ENCODE results near the gene SORCS2.

SORCS2 gene

DNA sequence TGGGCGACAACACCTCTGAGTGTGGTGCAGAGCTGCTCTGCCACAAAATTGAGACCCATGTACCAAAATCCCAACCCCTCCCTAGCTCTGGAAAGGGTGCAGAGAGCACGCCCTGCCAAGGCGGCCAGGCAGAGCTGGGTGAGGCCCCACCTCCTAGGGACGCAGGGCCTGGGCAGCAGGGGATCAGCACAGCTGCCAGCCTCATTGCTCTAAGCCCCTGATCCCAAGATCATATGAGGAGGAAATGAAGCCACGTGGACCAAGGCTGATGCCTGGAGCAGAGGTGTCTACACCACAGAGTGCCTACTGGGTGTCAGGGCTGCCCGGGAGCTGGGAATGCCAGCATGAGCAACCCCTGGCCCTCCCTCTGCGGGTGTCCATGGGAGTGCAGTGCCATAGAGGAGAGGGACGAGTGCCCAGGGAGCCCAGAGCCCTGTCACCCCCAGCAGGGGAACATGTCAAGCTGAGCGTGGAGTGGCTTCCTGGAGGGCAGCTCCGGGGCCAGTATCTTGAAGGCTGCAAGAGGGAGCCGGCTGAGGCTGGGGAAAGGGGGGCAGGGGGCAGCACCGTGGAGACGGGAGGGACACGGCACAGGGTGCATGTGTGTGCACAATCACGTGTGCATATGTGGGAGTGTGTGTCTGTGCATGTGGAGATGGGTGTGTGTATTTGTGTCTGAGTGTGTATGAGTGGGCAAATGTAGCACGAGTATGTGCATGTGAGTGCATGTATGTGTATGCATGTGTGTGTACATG, 306.3 kb downstream of the SORCS2 start:
- DNase-seq (ENCODE audit: low spot score), result no peak

DNA sequence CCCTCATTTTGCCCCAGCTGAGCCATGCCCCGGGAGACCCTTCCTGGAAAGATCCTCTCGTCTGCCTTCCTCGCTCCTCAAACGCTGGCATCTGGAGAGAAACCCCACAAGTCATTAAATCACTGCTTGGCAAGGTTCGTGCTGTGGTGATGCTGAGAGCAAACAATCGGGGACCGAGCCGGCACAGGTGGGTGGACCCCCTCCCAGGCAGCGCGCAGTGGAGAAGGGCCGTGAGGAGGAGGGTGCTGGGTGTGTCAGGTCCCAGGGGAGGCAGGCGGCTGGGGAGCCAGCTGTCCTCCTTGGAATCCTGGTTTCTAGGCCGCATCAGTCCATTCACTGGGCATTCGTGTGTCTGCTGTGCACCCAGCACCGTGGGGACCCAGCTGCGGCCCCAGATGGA, 307.3 kb downstream of the SORCS2 start:
- TF ChIP-seq, protein P1, sequence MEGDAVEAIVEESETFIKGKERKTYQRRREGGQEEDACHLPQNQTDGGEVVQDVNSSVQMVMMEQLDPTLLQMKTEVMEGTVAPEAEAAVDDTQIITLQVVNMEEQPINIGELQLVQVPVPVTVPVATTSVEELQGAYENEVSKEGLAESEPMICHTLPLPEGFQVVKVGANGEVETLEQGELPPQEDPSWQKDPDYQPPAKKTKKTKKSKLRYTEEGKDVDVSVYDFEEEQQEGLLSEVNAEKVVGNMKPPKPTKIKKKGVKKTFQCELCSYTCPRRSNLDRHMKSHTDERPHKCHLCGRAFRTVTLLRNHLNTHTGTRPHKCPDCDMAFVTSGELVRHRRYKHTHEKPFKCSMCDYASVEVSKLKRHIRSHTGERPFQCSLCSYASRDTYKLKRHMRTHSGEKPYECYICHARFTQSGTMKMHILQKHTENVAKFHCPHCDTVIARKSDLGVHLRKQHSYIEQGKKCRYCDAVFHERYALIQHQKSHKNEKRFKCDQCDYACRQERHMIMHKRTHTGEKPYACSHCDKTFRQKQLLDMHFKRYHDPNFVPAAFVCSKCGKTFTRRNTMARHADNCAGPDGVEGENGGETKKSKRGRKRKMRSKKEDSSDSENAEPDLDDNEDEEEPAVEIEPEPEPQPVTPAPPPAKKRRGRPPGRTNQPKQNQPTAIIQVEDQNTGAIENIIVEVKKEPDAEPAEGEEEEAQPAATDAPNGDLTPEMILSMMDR (IDR thresholded peaks at IDR 0.05; ENCODE audit: extremely low read depth, missing control alignments), result no peak

More for the DNA sequence above, 306.3 kb downstream of the SORCS2 start:
- TF ChIP-seq, protein P1 (IDR thresholded peaks at IDR 0.05; ENCODE audit: extremely low read depth, missing control alignments), result no peak

DNA sequence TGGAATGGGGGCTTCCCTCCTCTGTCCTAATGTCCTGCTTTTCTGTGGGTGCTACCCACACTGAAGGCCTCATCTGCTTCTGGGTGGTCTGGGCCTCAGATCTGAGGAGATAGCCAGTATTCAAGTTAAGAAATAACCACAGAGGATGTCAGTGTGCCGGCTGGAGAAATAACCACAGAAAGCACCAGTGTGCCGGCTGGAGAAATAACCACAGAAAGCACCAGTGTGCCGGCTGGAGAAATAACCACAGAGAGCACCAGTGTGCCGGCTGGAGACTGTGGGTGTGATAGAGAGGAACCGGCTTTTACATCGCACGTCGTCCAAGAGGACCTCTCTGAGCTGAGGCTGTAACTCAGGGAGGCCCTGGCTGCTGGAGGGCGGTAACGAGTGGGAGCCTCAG, 308.1 kb downstream of the SORCS2 start:
- no peak for DNase-seq (ENCODE audit: low spot score)
- TF ChIP-seq, protein P1 (IDR thresholded peaks at IDR 0.05; ENCODE audit: extremely low read depth, missing control alignments), result no peak

More for the DNA sequence above, 307.3 kb downstream of the SORCS2 start:
- DNase-seq (ENCODE audit: low spot score), result no peak

DNA sequence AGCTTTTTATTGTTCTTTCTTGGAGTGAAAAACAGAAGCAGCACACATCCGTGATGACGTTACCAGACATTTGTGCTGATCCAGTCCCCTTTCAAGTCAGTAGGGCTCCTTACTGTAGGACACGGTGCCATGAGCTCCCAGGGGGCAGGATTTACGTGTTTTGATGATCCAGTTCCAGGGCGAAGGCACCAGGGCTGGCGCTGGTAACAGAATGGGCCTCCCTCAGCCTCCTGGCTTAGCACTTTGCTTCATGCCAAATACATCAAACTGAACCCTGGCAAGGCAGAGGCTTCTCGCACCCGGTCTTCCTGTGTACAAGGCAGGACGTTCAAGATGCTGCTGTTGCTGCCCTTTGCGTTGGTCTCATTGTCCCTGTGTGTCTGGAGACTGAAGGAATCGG, 309.0 kb downstream of the SORCS2 start:
- no peak for DNase-seq (ENCODE audit: low spot score)
- TF ChIP-seq, protein P1 (IDR thresholded peaks at IDR 0.05; ENCODE audit: extremely low read depth, missing control alignments), result no peak

DNA sequence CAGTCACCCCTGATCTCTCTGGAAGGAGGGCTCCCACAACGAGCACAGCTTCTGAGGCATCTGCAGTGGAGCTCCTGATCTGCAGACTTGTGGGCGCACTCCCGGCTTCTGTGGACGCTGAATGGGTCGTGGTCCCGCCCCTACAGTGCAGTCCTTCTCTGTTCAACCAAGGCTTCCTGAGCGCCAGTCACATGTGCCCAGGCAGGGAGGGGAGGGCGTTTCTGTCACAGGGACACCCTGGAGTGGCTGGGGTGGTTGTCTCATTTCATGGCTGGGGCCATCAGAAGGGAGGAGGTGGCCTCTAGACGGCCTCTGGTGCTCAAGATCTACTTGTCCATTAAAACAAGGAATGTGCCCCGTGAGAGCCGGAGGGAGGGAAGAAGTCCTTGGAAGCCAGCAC, 309.5 kb downstream of the SORCS2 start:
- TF ChIP-seq, protein P1 (IDR thresholded peaks at IDR 0.05; ENCODE audit: extremely low read depth, missing control alignments), result no peak
- DNase-seq (ENCODE audit: low spot score), result no peak

DNA sequence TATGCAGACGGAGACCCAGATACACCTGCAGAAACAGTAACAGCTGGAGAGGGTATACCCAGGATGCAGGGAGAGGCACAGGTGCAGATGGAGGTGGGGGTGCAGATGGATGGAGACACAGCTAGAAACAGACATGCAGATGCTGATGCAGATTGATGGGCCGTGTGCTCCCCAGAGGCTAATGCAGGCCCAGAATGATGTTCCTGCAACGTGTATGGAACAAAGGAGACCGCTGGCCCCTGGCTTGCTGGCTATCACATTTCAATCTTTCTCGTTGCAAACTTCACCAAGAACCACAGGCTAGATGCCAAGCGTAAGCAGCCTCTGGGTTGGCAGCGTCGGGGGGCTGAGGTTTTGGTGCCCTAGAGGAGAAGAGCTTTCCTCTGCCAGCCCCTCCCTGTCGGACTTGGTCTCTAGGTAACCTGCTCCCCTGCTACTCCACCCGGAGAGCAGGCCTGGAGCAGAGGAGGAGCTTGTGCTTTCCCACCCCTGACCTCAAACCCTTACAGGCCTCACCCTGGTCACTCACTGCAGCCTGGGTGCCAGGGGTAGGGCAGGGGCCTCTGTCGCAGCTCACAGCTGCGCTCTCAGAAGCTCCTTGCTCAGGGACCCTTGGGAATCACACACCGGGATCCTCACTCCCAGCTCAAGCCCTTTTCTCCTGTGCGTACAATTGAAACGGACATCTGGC, 311.4 kb downstream of the SORCS2 start:
- TF ChIP-seq, protein P1 (IDR thresholded peaks at IDR 0.05; ENCODE audit: extremely low read depth, missing control alignments), result no peak
- no peak for DNase-seq (ENCODE audit: low spot score)

Data from GM20000 (cell line).